Endothelial cell (in vitro differentiated cells): ENCODE measurements around the gene TANC2. TPM values are rescaled to one million over a fixed set of nuclear protein-coding genes. Genes with fewer than 3 reads are reported as not detected.

Experiments
- DNase-seq: peaks from one replicate; pipeline ENCODE4 v3.0.0; 2021; ENCODE audit warnings: low spot score
- H3K27ac Mint-ChIP-seq: one replicate; pipeline ENCODE4 v1.8.0; 2021; ENCODE audit warnings: mixed read lengths, inconsistent platforms; ENCODE audit not compliant: unreplicated experiment
- H3K27me3 Mint-ChIP-seq: one replicate; pipeline ENCODE4 v1.8.0; 2021; ENCODE audit warnings: mild to moderate bottlenecking, moderate library complexity, mixed read lengths, inconsistent platforms; ENCODE audit not compliant: unreplicated experiment
- H3K36me3 Mint-ChIP-seq: one replicate; pipeline ENCODE4 v1.8.0; 2021; ENCODE audit warnings: mild to moderate bottlenecking, low read depth, mixed read lengths, inconsistent platforms; ENCODE audit not compliant: unreplicated experiment
- H3K4me1 Mint-ChIP-seq: one replicate; pipeline ENCODE4 v1.8.0; 2021; ENCODE audit warnings: mild to moderate bottlenecking, mixed read lengths, inconsistent platforms; ENCODE audit not compliant: unreplicated experiment
- H3K4me3 Mint-ChIP-seq: one replicate; pipeline ENCODE4 v1.8.0; 2021; ENCODE audit warnings: mild to moderate bottlenecking, mixed read lengths, inconsistent platforms; ENCODE audit not compliant: unreplicated experiment
- H3K9me3 Mint-ChIP-seq: one replicate; pipeline ENCODE4 v1.8.0; 2021; ENCODE audit warnings: mixed read lengths, inconsistent platforms; ENCODE audit not compliant: unreplicated experiment
- total RNA-seq: library from RNA; stranded (reverse); fragmentation: NEBNext Ultra II Directional; extraction: Animal tissue kit (Norgen Biotek cat#: 25700); gene quantifications from one replicate; pipeline ENCODE4 v1.2.1, GENCODE V29; 2021; ENCODE audit not compliant: unreplicated experiment
- TF ChIP-seq, protein P1 (sequence below): fragments of 200-600 bp; sonication (generic); IDR thresholded peaks from one replicate; pipeline ENCODE4 v1.5.0; 2021; ENCODE audit warnings: antibody characterized with exemption; ENCODE audit not compliant: unreplicated experiment

The TANC2 gene
- total RNA-seq, 1 donor from 2014 or later, result 86.1 TPM

DNA sequence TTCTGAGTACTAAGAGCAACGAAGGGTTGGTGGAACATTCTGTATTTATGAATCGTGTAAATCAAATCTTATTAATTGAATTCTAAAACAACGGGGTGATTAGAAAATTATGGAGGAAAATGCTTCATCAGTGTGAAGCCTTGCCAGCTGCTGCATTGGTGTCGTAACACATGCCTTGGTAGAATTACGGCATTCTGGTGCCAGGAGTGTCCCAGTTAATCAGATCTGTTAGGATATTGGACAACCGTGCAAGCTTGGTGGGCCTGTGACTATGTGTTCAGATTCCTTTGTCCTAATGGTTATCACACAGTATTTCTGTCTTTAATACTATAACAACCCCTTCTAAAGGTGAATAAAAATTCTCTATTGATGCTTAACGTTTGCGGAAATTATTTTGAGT is 44.2 kb upstream of the TANC2 start:
- no peaks in the 10 kb centered on the region for H3K9me3 Mint-ChIP-seq
- no peak overlapping the region for H3K4me3 Mint-ChIP-seq
- no peaks in the 10 kb centered on the region for H3K27me3 Mint-ChIP-seq
- TF ChIP-seq, protein P1, sequence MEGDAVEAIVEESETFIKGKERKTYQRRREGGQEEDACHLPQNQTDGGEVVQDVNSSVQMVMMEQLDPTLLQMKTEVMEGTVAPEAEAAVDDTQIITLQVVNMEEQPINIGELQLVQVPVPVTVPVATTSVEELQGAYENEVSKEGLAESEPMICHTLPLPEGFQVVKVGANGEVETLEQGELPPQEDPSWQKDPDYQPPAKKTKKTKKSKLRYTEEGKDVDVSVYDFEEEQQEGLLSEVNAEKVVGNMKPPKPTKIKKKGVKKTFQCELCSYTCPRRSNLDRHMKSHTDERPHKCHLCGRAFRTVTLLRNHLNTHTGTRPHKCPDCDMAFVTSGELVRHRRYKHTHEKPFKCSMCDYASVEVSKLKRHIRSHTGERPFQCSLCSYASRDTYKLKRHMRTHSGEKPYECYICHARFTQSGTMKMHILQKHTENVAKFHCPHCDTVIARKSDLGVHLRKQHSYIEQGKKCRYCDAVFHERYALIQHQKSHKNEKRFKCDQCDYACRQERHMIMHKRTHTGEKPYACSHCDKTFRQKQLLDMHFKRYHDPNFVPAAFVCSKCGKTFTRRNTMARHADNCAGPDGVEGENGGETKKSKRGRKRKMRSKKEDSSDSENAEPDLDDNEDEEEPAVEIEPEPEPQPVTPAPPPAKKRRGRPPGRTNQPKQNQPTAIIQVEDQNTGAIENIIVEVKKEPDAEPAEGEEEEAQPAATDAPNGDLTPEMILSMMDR, result no peak
- DNase-seq, result no peak
- H3K27ac Mint-ChIP-seq, result no peak overlapping the region
- H3K36me3 Mint-ChIP-seq, result no peaks in the 10 kb centered on the region
- peaks cover 9% of the 10 kb centered on the region for H3K4me1 Mint-ChIP-seq

DNA sequence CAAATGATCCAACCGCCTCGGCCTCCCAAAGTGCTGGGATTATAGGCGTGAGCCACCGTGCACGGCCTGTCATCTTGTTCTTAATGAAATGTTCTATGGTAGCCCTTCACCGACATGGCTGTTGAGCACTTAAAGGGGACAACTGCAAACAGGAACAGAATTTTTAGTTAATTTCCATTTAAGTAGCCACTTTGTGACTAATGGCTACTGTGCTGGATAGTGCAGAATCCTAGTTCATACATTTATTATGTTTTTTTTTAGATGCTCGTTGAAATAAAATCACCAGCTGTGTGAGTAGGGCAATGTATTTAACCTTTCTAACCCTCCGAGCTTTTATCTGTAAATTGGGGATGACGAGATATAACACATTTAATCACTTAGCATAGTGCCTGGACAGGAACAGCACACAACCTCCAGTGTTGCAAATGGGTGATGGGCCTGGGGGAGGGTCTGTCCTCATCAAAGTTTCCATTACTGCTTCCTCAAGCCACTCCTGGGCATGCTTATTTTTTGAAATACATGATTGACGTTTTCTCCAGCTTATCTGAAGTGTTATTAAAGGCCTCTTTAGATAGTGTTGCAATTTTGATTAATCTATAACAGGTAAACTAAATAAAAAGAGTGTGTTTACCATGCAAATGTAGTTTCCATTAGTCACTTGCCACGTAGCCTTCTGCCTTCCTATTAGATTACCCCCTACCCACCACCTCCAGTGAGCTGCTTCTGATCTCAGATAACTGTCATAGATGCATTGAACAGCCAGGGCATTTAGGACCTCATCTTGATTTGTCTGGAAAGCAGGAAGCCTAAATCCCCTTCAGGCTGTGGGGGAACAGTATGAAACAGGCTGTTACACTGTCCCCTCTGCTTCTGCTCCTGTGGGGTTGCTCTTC is 42.5 kb upstream of the TANC2 start:
- Mint-ChIP-seq H3K9me3 (no peaks in the 10 kb centered on the region), H3K27ac (no peak overlapping the region), H3K4me3 (no peak overlapping the region), H3K27me3 (no peaks in the 10 kb centered on the region), H3K4me1 (peaks cover 3% of the 10 kb centered on the region), H3K36me3 (no peaks in the 10 kb centered on the region)
- DNase-seq, result no peak
- TF ChIP-seq, protein P1, result no peak

DNA sequence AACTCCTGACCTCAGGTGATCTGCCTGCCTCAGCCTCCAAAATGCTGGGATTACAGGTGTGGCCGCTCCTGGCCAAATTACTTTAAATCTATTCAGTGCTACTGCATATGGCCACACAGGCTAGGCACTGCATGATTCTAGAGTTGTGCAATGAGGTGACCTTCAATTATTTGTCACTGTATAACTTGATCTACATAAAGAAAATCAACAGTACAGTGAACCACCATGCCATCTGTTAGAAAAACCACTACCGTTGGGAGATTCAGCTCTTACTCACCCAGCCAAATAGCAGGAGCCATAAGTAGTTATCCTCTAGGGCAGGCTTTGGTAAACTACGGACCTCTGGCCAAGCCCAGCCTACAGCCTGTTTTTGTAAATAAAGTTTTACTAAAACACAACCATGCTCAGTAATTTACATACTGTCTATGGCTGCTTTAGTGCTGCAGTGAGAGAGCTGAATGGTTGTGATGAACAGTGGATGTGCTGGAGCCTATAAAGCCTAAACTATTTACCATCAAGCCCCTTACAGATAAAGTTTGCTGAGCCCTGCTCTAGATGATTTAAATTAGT is 40.7 kb upstream of the TANC2 start:
- peaks cover 3% of the 10 kb centered on the region for H3K4me1 Mint-ChIP-seq

DNA sequence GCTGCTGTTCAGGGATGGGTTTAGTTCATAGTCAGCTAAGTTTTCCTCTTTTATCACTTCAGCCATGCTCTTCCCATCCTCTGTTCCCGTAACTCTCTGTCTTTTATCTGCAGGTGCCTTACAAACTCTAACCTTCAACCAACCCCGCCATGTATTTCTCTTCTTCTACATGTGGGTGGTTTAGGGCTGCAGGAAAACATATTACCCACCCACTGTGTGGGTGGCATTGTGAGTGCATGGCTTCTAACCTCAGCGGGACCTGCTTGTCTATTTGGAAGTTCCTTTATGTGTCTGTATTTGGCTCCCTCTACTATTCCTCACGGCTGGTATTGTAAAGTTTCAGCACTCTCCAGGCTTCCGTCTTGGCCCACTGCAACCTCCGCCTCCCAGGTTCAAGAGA is 39.0 kb upstream of the TANC2 start:
- Mint-ChIP-seq H3K4me3 (no peak overlapping the region), H3K36me3 (no peaks in the 10 kb centered on the region), H3K9me3 (no peaks in the 10 kb centered on the region), H3K27ac (no peak overlapping the region), H3K4me1 (peaks cover 3% of the 10 kb centered on the region), H3K27me3 (no peaks in the 10 kb centered on the region)
- TF ChIP-seq, protein P1, result no peak
- no peak for DNase-seq

More for the DNA sequence above, 40.7 kb upstream of the TANC2 start:
- Mint-ChIP-seq H3K4me3 (no peak overlapping the region), H3K36me3 (no peaks in the 10 kb centered on the region), H3K27ac (no peak overlapping the region), H3K9me3 (no peaks in the 10 kb centered on the region), H3K27me3 (no peaks in the 10 kb centered on the region)
- DNase-seq, result no peak
- TF ChIP-seq, protein P1, result no peak

DNA sequence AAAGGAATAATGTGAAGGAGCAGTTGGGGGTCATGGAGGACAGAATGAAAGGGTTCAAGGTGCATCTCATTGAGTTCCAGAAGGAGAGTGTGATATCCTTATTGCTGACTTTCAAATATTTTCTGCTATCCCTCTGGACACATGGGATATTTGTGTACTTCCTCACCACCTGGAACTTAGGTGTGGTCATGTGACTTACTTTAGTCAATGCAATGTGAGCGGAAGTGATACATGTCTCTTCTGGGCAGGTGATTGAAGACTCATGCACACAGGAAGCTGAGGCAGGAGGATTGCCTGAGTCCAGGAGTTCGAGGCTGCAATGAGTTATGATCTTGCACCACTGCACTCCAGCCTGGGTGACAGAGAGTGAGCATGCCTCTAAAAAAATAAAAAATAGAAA is 36.7 kb upstream of the TANC2 start:
- H3K36me3 Mint-ChIP-seq, result no peaks in the 10 kb centered on the region
- no peaks in the 10 kb centered on the region for H3K9me3 Mint-ChIP-seq
- no peak overlapping the region for H3K27ac Mint-ChIP-seq
- H3K4me1 Mint-ChIP-seq, result peaks cover 3% of the 10 kb centered on the region
- TF ChIP-seq, protein P1, result no peak
- DNase-seq, result no peak
- H3K27me3 Mint-ChIP-seq, result no peaks in the 10 kb centered on the region
- H3K4me3 Mint-ChIP-seq, result no peak overlapping the region
